ENCODE data around the gene KCNN3.

Gene KCNN3

DNA sequence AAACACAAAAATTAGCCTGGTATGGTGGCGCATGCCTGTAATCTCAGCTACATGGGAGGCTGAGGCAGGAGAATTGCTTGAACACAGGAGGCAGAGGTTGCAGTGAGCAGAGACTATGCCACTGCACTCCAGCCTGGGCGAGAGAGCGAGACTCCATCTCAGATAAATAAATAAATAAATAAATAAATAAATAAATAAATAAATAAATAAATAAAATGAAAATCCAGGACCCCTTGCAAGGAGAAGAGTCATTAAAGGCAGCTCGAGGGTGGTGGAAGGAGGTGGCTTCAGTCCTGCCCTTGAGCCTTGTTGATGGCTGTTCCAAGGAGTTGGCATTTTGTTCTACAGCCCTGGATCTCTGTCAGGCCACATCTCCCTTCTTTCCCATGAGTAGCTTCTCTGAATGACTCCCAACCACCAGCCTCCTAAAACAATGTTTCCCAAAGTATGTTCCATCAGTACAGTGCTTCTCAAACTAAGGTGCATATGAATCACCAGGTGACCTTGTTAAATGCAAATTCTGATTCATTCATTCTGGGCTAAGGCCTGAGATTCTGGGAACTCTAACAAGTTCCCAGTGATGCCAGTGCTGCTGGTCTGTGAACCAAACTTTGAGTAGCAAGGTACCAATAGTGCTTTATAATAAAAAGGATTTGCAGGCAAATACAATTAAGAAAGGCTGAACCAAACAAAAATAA, 99.0 kb downstream of the KCNN3 start:
- no peak for DNase-seq (ENCODE audit: low spot score)

DNA sequence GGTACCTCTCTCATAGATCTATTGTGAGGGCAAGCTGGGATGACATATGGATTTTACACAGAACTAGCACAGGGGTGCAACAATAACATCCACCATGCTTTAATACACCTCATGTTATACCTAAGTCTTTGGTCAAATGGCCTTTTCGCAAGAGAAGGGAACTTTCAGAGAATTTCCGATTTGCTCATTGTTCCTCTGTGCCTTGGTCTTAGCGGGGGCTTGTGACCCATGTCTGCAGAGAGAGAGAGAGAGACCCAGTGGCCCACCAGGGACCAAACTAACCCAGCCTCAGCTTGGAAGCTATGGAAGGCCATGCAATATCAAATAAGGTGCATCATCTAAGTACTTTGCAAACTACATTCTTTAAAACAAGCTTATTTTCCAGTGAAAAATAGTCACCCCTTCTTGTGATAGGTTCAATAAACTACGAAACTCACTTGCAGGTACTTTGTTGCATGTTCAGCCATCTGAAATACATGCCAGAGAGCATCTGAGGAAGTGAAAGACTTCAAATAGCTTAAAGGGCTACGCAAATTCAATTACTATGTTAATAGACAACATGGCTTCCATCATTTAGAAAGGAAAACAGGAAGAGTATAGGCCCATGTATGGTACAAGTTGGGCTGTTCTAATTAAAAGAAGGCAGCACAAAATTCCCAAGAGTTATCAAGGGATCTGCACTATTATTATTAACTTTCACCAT, 100.7 kb downstream of the KCNN3 start:
- DNase-seq (ENCODE audit: low spot score) = no peak

DNA sequence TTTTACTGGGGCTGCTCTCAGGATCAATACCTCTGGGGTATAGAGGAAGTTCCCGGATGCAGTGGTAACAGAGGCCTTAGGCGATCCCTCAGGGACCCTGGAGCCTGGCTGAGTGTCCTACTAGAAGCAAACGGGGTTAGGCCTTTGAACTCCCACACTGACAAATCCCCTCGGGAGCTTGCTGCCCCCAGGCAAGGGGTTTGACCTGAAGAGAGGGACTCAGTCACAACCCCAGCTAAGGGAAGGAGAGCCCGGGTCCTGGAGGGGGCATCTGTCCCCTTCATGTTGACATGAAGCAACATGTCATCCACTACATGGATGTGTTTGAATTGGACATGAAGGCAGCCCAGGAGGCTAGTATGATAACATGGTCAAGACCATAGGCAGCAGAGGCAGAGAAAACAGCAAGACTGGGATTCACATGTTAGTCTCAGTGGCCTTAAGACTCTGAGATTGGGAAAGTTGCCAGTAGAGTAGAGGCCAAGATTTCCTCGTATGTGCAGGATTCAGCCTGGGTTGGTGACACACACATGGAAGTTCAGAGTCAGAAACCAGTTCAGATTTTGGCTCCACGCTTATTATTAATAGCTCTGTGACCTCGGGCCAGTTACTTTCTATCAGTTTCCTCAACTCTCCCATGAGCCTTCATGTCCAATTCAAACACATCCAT, 101.5 kb downstream of the KCNN3 start:
- DNase-seq (ENCODE audit: low spot score) = no peak

DNA sequence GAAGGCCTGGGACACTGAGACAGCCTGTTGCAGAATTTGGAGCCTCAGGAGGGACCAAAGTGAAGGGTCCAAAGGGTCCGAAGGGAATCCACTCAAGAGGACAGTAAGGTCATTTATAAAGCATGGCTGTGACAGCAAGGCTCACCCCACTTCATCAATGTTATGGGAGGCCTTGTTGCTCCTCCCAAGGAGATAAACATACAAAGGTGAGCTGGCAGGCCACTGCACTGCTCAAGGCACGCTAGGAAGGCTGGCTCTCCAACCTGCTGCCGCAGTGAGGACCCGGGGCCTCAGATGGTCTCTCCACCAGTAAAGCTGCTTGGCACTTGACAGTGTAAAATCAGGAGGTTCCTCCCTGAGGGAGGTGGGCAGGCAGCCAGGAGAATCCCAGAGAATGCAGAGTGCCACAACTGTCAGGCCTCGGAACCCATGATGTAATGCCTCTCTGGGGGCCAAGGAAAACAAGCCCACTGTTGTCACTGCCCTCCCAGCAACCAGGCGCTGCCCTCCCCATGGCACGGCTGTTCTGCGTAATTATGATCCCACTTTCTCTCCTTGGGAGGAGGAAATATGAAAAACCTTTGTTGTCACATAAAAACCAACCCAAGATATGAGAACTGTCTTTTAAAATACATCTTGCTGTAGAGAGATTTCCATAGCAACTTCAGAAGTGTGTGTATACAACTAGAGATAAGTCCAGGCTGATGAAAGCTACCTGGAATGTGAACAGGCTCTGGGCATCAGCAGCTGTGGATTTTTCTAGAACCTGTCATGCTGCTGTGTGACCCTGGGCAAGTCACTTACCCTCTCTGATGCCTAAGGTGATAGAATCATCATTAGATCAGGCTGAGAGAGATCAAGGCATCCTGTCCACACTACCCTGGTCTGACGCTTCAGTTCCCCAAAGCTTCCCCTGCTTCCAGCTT, 102.5 kb downstream of the KCNN3 start:
- DNase-seq (ENCODE audit: low spot score) = no peak

DNA sequence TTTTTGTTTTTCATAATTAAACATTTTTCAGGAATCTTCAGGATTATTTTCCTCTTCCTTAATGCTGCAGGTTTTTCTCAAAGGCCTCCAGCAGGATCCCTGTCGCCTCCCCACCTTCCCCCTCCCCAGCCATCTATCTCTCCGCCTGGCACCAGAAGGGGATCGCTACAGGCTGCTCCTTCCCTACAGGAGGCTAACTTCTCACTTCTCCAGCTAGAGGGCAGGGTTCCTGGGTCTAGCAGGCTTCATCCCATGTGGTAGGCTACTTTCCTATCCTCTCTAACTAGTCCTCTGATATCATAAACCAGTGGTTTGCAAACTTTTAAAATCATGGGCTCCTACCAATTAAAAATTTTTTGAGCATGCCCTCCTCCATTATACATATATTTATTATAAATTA, 104.1 kb downstream of the KCNN3 start:
- DNase-seq (ENCODE audit: low spot score) = no peak

DNA sequence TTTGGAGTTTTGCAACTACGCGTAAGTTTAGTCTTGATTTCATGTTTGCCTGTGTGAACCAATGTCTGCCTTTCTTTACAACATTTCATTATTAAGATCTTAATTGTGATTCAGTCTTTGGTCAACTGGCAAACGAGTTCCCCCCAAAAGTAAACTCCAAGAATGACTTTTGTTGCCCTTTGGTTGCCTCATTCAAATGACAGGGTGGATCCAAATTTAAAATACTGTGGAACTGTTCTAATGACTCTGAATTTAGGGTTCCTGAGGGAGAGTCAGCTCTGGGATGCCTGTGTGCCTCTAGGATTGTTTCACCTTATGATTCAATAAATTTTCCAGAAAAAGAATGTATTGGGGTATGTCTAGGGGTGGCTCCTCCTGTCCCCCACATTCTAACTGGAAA, 105.3 kb downstream of the KCNN3 start:
- DNase-seq (ENCODE audit: low spot score) = no peak

DNA sequence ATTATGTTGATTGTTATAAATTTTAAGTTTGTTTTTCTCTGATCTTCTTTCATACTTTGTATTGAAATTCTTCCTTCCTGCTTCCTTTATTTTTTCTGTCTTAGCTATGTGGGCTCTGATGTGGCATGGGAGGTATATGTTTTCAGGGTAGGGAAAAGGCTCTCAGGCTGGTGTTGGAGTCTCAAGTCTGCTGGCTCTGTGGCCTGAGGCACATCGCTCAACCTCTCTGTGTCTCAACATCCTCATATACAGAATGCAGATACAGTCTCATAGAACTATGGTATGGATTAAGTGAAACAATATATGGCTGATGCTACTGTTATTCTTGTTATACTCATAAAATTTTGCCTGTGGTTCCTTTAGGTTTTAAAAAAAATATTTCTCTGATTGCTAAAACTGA, 105.9 kb downstream of the KCNN3 start:
- DNase-seq (ENCODE audit: low spot score) = no peak

DNA sequence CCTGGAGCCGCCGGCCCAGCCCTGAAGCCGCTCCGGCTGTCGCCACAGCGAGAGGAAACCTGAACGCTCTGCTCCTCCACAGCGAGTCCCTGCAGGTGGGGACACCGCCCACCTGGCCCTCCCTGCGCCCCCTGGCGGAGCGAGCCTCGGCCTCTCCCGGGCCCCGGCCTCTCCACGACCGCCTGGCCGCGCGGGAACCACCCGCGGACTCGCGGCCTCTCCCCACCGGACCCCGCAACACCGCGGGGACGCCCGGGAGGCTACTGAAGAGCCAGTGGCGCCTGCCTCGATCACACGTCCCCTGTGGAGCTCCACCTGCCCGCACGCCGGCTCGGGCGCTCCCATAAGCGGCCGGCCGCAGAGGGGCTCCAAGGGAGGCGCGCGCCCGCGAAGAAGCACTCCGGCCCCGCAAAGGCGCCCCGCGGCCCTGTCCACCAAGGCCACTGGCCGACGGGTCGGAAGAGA, 109.6 kb downstream of the KCNN3 start:
- DNase-seq (ENCODE audit: low spot score) = no peak

DNA sequence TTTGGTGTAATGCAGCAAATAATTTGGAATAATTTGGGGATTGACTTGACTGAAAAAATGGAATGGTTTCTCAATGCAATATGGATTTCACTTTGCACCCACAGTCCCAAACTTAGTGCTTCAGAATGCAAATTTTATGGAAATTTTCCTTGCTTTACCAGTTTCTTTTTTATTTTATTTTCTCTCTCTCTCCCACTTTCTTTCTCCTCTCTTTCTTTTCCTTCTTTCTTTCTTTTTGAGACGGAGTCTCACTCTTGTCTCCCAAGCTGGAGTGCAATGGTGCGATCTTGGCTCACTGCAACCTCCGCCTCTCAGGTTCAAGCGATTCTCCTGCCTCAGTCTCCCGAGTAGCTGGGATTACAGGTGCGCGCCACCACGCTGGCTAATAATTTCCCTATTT, 110.3 kb downstream of the KCNN3 start:
- DNase-seq (ENCODE audit: low spot score) = no peak

DNA sequence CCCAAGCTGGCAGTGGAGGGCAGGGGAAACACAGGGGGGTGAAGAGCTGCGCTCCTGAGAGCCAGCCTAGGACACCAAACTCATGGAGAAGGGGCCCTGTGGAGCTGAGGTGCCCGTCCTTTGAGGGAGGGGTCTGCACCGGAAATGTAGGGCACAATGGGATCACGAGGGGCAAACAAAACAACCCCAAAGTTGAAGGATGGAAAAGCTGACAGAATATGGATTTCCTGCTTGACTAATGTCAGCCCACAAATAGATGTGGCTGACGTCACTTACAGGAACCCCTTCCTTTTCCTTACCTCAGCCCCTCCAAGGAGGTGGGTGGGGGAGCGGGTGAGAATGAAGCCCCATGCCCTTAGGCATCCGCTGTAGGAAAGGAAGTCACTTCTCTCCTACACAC, 110.9 kb downstream of the KCNN3 start:
- peak; percentile 53 for DNase-seq (ENCODE audit: low spot score)

DNA sequence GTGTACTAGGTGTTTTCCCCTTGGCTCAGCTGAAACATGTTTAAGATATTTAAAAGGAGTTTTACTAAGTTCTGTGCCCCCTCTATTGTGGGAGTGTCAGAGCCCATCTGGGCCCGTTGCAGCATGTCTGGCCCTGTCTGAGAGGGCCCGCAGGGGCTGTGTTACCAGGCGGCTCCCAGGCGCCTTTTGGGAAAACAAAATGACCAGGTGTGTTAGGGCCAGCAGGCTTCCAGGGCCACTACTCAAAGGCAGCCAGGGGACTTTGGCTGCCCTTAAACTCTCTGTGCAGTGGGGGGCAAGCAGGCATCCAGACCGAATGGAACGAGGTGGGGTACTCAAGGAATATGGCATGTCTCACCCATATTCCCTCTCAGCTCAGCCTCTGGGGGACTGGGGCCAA, 111.7 kb downstream of the KCNN3 start:
- no peak for DNase-seq (ENCODE audit: low spot score)

DNA sequence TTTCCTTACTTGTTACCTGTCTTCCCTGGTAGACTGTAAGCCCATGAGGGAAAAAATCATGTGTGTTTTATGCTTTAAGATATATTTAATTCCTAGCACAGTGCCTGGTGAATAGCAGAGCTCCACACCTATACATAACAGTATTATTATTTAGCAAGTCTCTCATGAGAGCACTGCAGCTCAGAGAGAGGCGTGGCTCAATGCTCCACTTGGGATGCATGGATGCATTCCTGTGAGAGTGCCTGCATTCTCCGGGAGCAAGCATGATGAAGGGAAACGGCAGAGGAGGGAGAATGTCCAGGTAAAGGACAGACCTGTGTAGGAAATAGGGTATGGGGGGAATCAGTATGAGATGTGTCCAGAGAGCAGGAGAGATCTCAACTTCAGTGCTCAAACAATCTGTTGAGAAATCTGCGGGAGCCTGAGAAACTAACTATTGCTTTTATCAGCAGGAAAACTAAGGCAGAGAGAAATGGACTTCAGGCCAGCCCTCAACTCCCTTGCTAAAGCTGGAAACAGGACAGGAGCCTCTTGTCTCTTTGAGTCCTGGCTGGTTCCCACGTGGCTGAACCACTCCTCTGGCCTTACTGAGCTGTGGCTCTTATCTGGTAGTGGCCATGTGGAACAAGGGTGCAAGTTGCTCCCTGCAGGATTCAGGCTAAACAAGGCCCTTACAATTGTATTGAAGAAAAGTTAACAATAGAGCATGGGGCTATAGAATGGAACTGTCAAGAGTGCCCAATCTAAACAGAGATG, 113.1 kb downstream of the KCNN3 start:
- no peak for DNase-seq (ENCODE audit: low spot score)

DNA sequence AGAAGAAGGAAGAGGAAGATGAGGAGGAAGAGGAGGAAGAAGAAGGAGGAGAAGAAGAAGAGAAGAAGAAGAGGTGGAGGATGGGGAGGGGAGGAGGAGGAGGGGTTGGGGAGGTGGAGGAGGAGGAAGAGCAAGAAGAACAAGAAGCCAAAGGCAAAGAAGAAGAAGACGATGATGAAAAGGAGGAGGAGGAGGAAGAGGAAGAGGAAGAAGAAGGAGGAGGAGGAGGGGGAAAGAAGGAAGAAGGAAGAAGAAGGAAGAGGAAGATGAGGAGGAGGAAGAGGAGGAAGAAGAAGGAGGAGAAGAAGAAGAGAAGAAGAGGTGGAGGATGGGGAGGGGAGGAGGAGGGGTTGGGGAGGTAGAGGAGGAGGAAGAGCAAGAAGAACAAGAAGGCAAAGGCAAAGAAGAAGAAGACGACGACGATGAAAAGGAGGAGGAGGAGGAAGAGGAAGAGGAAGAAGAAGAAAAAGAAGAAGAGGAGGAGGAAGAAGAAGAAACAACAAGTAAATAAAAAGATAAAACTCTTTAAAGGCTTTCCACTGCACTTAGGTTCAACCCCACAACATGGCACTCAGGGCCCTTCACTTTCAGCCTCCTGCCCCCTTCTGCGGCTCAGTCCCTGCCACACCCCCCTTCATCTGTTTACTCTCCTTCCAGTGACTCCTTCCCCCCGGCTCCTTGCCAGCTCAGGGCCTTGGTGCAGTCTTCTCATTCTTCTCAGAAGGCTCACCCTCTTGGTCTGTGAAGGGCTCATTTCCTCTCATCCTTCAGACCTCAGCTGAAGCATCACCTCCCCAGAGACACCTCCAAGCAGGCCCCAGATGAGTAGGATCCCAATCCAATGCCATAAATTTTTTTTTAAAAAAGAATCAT, 114.0 kb downstream of the KCNN3 start:
- DNase-seq (ENCODE audit: low spot score) = peak; percentile 24

DNA sequence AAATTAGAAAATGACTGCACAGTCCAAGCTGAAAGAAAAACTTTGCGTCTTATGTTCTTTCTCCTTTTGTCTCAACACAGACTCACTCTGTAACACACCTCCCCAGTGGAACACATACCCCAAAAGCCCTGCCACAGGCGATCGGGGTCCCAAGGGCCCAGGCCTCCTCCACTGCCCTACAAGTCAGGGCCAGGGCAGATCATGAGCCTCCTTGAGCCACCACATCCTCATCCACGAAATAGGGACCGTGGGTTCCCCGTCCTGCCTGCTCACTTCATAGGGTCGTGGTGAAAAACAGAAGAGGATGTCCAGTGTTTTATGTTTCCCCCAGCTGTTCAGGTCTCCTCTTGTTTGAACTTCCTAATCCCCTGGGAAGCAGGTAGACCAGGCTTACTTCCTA, 116.7 kb downstream of the KCNN3 start:
- no peak for DNase-seq (ENCODE audit: low spot score)

DNA sequence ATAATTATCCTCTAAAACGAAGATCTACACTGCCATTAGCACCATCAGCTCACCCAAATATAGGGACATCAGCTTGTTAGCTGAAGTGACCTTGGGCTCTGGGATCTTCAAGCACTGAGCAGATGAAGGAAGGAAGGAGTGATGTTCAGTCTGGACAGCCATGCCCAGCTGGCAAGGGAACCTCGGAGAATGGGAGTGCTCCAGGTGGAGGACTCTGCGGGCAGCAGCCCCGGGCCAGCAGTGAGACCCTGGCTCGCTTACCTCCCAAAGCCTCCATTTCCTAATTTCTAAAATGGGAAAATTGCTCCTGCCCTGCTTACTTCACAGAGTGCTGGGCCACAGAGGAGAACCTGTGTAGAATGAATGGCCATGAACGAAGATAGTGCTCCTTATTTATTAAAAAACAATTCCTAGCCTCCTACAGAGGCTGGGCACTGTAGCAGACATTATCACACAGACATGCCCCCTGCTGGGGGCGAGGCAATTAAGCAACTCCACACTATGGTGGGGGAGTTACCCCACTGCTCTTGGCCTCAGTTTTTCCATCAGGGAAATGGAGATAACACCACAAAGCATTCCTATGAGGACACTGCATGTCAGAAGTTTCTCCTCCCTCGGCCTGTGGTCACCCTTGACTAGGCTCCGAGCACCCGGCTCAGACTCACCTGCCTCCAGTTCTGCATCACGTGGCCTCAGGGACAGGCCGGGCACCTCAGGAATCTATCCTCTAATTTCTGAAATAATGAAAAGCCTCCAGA, 117.6 kb downstream of the KCNN3 start:
- DNase-seq (ENCODE audit: low spot score) = no peak

DNA sequence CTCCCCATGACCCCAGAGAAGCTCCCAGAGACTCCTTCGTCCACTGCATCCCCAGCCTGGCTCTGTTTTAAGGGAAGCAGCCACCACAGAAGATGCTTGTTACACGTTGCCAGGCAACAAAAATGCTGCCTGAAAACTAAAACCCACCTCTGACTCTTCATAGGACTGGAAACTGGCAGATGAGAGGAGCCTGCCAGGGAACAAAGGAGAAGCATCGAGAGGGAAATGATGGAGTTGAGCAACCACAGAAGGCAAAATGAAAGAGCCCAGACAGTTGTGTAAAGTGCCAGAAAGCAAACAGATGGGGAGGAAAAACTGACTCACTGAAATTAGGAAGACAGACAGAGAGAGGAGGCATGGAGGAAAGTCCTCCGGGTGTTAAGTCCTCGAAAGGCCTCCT, 118.4 kb downstream of the KCNN3 start:
- no peak for DNase-seq (ENCODE audit: low spot score)

DNA sequence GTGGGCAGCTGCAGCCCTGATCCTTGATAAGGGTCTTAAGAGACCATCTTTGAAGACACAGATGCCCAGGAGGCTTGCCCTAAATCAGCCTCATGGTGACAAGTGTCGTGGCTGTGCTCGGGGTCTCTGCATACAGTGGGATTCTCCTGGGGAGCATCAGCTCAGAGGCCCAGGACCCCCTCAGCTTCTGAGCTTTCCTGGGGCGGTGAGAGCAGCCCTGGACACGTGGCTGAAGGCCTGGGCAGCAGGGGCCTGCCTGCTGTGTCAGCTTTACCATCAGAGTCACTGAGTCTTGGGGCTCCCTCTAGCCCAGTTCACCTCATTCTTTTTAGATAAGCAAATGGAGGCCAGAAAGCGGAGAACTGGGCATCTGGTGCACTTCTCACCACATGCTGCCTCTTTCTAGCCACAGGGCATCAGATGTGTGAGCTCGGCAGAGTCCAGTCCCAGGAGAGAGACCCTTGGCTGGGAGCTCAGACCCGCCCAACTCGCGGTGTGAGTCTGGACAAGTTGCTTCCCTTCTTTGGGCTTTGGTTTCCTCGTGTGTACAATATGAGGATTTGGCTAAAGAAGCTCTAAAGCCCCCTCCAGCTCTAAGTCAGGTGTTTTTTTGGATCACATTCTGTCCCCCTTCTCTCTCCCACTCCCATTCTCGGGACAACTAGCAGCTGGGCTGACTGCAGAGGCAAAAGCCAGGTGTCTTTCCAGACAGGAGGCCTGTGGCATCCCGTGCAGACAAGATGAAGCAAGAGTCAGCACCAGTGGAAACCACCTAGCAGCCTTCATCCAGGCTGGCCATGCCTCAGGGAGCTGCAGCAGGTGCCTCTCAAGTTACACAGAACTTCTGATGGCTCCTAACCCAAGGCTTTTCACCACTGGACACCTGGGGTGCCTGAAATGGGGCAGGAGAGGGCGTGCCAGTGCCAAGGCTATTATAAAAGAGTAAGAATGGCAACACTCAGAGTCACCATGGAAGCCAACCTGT, 119.1 kb downstream of the KCNN3 start:
- no peak for DNase-seq (ENCODE audit: low spot score)

DNA sequence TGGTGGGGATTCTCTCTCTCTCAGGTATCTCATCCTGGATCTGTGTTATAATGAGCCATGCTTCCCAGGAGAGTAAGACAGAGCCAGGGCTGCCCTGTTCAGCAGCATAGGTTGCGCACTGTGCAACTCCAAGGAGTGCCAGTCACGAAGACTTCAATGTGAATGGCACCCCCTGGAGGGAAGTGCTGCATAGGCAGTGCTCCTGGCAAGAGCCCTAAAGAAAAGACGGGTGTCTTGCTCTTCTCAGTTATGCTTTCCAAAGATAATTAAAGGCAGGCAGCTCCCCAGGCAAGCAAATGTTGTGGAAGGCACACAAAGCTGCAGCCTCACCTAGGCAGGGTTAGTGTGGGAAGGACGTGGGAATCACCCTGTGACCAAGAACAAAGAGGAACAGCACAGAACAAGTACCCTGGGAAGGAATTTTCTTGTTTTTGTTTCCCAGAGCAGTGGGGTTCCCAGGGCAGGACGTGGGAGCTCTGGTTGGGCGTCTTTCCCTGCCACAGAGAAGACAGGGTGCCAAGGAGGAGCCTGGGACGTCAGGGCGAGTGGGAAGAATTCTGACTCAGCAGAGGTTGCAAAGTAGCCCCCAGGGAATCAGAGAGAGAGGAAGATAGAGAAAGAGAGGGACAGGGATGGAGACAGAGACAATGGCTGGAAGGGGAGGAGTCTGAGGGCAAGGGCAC, 120.9 kb downstream of the KCNN3 start:
- DNase-seq (ENCODE audit: low spot score) = no peak

Measured in kidney capillary endothelial cell (primary cell).